NCI-H82 treated with DMSO at 0.1 percent for 48 hours (cell line): Measurements from ENCODE around the gene GPR37.

ENCODE experiments used
- DNase-seq: peaks from one replicate; lab custom pipeline; 2025; ENCODE audit not compliant: unreplicated experiment; lab: John Stamatoyannopoulos, UW

Gene GPR37

DNA sequence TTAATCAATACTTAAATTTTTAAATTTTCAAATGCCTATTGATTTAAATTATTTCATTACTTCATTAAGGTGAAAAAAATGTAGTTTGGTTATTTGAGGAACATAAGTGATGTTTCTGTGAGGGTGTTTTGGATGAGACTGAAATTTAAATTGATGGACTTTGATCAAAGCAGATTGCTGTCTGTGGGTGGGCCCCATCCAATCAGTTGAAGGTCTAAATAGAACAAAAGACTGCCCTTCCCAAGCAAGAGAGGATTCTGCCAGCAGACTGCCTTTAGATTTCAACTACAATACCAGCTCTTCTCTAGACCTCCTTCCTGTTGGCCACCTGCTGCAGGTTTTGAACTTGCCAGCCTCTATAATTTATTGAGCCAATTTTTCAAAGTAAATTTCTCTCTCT lies 14.5 kb upstream of the GPR37 start:
- DNase-seq, result no peak

DNA sequence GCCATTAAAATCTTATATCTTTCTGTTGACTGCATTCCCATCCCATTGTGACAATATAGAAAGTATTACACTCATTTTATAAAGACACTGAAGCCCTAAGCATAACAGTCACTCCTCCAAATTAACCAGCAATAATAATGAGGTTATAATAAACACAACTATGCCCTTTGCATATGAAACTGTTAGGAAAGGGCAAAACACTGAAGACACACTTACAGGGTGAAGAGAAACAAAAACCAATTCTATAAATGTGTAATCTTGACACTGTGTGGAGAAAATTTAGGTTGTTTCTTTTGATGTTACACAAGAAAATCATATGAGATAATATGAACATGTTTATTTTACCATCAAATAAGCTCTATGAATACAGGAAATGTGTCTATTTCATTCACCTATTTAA lies 14.0 kb upstream of the GPR37 start:
- DNase-seq, result no peak

DNA sequence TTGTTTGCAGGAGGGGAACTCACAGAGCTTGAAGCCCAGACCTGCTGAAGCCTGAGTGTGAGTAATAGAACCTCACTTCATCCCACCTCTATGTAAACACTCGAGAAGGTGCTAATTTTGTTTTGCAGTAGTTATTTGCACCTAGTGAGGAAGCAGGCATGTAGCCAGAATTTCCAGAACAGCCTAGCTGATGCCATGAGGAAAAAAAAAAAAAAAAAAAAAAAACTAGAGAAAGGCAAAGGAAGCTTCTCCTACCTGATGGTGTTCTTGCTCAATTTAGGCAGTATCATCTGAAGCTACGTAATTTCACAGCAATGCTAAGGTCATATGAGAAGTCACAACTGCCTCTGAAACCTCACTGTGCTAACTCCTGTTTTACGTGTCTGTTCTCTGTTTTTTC lies 13.6 kb upstream of the GPR37 start:
- no peak for DNase-seq

DNA sequence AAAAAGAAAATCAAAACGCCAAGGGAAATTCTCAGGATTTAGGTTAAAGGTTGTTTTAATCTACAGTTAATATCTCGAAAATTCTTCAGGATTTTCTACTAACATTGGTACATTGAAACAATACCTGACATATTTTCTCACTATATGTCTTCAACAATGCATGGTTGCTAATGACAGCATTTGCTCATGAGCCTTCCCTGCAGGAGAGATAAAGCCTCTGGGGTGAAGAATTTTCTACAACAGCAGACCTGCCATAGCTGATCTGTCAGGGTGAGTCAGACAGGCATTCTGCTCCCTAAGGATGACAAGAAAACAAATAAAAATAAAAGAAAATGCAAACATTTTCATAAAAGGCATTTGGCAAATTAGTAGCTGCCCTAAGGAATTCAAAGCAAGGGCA lies 11.7 kb upstream of the GPR37 start:
- DNase-seq, result no peak

DNA sequence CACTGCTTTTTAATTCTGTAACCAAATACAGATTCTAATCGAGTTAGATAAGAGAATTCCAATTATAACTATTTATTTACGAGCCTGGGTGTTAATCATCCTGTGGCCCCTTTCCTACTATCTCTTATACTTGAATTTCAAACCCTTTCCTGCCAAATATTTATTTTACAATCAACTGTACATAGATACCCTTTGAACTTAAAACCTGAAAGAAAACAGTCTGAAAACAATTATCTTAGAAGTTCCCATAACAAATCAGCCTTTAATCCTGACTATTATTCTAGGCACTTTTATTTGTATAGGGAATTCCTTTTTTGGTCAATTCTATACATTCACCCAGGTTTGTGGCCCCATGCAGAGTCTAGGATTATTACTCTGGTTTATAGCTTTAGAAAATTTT lies 10.6 kb upstream of the GPR37 start:
- no peak for DNase-seq

DNA sequence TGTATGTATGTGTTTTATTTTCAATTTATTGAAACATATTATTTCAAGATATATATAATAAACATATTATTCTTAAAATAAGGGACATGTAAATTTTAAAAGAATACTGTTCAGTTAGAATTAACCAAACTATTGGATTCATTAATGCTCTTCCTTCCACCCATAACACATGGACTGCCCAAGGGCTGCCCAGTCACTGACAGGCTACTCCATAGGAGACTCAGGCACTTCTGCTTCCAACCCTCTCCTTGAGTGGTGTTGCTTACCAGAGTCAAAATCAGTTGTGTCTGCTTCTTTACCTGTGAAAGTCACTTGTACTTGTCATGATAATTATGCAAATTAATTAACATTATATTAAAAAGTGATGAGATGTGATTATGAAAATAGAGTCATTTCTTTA lies 9.8 kb upstream of the GPR37 start:
- no peak for DNase-seq

DNA sequence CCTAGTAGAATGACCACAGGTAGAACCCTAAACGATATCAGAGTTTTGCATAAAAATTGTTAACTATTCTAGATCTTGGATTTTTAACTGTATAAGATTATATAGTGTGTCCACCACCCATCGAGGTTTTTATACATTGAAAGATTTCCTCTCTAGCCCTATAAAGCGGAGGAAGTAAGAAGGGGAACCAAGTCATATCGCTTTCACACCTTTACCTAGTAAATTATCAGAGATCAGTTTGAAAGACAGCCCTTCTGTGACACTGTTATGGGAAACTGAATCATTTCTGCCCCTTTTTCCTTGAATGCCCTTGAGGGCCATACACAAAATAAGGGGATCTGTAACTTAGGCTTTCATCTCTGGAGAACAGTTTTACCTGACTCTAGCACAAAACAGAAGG lies 8.3 kb upstream of the GPR37 start:
- no peak for DNase-seq

DNA sequence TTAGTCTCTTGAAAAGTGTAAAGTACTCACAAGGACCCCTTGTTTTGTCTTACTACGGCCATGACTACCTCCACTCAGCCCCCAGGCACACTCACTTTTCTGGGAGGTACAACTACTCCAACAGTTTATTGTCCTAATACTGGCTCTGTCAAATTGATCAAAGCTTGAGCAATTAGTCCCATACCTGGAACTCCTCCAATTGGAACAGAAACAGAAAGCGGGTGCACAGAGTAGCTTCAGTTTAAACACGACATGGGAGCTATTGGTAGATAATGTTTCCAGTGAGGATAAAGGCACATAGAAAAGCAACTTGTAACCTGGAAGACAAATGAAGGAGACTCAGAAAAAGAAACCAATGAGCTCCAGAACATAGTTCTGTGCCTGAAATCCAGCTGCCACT lies 7.7 kb upstream of the GPR37 start:
- no peak for DNase-seq

DNA sequence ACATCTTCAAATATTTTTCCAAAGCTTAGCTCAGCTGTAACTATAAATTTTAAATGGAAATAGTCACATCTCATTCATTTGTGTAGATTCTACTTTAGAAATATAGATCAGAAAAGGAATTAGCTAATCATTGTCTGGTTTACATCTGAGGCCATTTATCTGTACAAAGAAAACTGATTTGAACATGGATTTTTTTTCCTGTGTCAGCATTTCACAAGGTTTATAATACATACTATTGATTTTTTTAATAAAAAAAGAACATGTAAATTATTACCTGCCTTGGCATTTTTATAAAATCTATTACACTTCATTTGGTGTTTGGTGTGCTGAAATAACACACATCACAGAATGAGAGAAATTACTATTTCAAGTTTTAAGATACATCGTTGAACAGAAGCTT lies 3.5 kb upstream of the GPR37 start:
- DNase-seq, result no peak

DNA sequence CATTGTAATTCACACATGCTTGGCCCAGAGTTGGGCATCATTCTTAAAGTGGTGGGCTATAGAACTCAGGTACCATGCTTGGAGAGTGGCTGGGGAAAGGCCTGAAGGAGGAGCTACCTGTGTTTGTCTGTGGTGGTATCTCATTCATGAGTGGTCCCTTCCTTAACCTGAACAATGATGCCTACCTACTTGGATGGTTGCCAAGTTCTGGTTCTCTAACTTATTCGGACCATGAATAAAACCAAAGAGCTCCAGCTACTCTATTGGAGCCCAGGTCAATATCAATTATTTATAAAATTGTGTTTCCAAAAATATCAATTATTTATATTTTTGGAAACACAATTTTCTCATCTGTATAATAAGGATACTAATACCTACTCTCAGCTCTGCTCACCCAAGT lies 2.9 kb upstream of the GPR37 start:
- no peak for DNase-seq

DNA sequence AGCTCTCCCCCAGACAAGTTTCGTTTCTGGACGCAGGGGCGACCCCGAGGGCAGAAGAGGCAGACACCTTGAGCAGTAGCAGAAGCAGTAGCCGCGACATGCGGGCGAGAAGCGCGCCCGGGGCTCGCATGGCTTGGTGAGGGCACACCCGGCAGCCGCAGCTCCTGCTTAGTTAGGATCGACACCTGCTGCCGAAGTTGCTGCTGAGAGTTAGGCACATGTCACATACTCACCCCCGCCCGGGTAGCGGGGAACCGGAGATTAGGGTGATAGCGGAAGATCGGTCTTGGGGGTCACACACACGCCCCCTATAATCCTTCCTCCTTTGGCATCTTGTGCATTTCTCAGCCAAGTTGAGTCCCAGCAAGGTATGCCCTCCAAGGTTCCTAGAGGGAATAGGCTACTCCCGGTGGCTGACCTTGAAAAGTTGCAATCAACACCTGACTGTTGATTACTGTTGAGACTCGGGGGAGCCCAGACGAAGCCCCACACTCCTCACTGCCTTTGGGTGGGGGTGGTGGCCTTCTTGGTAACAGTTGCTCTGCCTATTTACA lies 668 bp downstream of the GPR37 start:
- DNase-seq, result no peak

DNA sequence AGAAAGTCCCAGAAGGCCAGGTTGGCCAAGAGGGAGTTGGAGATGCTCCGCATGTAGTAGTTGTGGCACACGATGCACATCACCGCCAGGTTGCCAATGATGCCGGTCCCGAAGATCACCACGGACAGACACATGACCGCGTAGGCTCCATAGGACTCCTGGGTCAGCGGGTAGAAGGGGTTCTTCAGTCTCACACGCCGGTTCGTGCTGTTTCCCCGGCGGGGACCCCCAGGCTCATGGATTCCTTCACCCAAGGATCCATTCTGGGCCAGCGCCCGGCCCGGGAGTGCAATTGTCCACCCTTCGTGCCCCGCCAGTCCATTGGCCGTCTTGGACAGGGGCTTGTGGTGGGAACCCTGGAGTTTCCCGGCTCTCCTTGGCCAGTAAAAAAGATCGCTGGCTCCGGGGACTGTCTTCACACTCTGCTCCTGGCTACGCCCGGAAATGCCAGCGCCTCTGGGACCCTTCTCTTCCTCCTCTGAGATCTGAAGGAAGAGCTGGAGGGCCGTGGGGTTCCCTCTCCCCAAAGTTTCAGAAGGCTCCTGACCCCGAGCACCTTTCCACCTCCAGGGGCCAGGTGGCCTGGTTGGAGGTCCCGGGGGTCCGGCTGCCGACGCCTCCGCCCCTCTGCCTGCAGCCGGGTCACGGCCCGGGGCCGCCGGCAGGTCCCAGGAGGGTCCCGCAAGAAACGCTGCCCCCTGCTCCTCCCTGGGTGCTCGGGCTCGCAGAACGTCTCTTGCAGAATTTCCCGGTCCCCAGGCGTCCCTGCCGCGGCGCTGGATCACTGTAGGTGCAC lies 1.3 kb downstream of the GPR37 start:
- no peak for DNase-seq

DNA sequence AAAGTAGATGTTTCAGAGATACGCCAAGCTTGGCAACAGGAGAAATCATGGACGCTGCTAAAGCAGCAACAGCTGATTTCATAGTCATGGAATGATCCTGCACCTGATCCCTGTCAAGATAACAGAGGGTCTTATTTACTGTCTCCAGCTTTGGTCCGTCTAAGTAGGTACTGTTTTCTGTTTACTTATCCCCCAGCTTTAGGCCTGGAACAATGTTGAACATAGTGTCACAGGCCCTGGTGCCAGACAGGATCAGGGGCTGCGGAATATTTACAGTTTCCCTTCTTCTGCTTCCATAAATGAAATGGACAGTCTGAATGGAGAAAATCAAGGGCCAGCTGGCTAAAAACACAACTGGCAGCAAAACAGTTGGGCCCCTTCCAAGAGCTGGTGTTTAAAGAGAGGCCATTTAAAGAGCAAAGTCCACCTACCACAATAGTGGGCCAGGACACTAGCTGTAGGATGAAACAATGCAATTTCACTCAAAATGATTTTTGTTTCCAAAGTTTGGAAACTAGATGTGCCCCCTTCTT lies 2.9 kb downstream of the GPR37 start:
- DNase-seq, result no peak

DNA sequence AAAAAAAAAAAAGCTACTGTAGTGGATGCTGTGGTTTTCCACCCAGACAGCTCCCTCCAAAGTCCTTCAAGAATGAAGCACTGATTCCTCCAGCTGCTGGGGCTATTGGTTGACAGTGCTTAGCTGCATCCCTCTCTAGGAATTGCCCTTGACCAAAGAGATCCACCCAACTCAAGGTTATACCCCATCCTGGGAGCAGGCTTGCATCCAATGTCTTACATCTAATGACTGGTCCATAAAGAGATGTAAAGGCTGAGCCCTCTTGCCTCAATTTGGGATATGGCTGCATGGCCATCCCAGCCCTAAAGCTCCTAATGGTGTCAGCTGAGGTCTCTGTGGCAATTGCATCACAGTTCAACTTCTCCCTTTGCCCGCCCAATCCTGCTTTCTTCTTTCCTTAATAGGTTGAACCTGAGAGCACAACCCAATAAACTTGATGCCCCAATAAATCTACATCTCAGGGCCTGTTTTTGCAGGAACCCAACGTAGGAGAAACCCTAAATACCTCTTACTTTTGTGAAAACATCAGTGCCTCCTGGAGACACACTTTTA lies 4.4 kb downstream of the GPR37 start:
- DNase-seq, result no peak

DNA sequence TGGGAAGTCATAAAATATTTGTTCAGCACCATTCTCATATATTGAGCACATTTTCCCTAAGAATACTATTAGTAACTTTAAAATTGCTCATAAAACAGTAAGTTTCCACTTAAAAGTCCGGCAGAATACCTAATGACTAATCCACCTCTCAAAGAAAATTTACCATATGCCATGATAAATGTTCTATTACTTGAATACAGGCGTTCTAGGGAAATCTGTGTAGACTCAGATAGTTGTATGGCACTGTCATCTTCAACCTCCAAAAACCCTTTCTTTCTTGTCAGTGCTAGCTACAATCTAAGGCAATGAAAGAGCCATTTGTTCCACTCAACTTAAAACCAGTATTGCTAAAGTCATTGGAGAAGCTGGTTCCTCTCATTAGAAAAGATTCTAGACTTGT lies 7.3 kb downstream of the GPR37 start:
- DNase-seq, result no peak

DNA sequence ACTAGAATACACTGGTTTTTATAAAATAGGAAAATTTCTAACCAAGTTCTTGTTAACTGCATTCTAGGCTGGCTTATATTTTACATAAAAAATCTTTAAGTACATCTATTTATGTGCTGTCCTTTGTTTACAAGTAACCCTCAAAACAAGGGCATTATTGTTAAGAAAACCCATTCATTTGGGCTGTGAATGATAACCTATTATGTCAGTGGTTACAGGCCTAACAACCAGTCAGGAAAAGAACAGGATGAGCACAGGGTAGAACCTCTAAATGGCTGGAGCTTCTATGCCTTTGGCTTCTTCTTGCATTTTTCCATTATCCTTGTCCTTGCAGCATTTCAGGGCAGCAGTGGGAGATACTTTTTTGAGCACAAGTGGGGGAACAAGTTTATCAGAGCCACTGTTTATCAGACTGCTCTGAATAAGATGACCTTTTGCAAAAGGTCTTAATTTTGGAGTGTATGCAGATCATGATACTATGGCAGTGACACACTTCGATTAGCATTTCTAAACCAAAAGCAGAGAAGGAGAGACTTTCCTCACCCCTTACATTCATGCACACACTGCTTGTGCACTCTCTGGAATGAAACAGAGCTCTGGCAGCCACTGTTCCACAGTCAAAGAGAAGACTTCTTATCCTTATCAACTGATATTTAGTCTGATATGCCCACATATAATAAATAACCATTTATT lies 10.9 kb downstream of the GPR37 start:
- DNase-seq, result no peak

DNA sequence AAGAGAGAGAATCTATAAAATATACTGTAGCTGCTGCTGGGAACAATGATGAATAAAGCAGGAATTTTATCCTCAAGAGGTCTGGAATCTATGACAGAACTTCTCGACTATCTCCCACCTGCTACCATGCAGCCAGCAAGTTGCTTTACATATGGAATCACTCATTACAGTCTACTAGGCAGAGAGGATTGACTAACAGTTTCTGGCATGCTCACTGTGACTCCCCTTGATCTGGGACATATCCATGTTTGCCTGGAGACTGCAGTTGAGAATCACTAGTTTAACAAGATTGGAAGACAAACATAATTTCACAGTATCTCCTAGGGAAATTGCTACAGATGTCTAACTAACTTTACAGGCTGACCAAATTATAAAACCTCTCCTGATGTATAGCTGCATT lies 13.3 kb downstream of the GPR37 start:
- DNase-seq, result no peak

DNA sequence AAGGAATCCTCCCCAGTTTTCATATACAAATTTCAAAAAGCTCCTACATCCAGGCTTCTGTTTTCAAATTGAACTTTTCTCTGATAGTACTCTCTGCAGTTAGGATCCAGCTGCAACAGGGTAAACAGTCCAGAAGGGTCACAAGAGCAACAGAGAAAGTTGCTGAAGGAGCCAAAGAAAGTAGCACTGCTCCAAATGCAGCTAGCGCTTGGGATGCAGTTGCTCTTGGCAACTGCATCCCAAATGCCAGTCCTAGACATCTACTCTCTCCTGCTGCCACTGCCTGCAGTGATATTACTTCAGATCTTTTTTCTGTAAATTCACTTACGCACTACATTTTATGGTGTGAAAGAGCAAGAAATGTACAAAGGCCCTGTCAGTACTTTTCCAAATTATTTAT lies 14.6 kb downstream of the GPR37 start:
- no peak for DNase-seq

DNA sequence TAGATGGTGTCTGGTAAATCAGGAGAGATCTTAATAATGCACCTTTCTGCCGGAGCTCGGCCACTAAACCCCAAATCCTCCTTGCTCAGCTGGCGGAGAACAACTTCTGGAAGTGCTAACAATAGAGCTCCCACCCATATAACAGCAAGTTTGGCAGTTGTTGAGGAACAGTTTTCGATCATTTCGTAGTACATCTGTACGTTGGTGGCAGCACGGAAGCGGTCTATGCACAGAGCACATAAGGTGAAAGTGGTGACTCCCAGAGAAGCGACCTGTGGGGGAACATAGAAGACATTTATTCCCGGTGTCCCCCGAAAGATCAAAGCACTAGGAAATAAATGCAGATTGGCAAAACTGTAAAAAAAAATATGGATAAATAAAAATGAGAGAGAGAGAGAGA lies 18.5 kb downstream of the GPR37 start:
- no peak for DNase-seq

DNA sequence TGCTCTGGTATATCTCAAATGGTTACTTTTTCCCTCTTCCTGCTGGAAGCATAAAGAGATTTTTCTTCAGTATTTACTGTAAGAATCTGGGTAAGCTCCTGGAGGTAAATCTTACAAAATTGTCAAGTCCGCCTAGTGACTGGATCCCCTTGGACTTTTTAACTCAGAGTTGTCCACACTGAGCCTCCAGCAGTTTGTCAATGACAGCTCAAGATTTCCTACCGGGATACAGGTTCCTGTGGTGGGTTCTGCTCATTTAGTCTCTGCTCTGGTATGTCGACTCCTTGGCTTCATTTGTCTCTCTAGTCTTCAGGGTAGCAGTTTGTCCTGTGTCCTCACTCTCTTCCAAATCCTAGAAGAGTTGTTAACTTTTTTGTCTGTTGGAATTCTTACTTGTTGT lies 27.0 kb downstream of the GPR37 start:
- no peak for DNase-seq

DNA sequence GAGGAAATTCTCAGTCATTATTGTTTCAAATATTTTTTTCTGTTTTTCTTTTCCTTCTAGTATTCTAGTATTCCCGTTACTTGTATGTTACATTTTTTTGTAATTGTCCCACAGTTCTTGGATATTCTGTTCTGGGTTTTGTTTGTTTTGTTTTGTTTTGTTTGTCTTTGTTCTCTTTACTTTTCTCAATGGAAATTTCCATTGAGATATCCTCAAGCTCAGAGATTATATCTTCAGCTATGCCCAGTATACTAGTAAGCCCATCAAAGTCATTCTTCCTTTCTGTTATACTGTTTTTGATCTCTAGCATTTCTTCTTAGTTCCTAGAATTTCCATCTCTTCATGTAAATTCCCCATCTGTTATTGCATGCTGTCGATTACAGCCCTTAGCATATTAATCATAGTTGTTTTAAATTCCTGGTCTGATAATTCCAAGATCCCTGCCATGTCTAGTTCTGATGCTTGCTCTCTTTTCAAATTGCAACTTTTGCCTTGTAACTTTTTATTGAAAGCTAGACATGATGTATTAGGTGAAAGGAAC lies 27.8 kb downstream of the GPR37 start:
- no peak for DNase-seq

DNA sequence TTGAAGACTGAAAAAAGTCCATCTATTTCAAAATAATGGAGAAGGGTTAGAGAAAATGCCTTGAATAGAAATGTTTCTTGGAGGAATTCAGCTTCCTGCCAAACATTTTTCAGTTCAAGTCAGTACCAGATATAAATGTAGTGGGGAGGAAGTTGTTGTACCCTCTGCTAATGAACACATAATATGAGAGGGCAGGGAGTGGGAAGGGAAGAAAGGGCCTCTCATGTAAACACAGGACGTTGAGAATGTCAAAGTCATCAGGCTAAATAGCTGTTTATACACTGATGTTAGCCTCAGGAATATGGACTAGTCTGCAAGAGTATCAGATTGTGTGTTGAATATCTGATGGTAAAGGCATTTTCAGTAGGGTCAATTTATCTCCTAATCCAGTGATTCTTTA lies 37.0 kb downstream of the GPR37 start:
- DNase-seq, result no peak
